HG02981 (cell line): Measurements from ENCODE around the gene DHRS4L2.
"Not testable (repeated sequence)": the region's sequence is repeated elsewhere in the genome, so short reads cannot be mapped to it uniquely, and the experiment has no call there.

Experiments used
- ATAC-seq: cut with Tn5 transposase; IDR thresholded peaks from one replicate; pipeline ENCODE4 v1.9.1; 2021; ENCODE audit warnings: mild to moderate bottlenecking, moderate library complexity; ENCODE audit not compliant: unreplicated experiment

Gene DHRS4L2

GRCh38 chr14:24013654-24014514 is 25.2 kb downstream of the DHRS4L2 start:
- peak; percentile 56 for ATAC-seq

- not testable (repeated sequence) for ATAC-seq
These were observed 27.0 kb downstream of the DHRS4L2 start for GRCh38 chr14:24015745-24016144.

GRCh38 chr14:24018978-24019377 is 30.2 kb downstream of the DHRS4L2 start:
- not testable (repeated sequence) for ATAC-seq

- peak; percentile 63 for ATAC-seq
These were observed 31.2 kb downstream of the DHRS4L2 start for GRCh38 chr14:24019944-24020343.

GRCh38 chr14:24020520-24020919 is 31.8 kb downstream of the DHRS4L2 start:
- not testable (repeated sequence) for ATAC-seq

- not testable (repeated sequence) for ATAC-seq
These were observed 36.2 kb downstream of the DHRS4L2 start for GRCh38 chr14:24024939-24025418.

GRCh38 chr14:24029687-24030086 is 41.0 kb downstream of the DHRS4L2 start:
- ATAC-seq: not testable (repeated sequence)

- not testable (repeated sequence) for ATAC-seq
These were observed 42.6 kb downstream of the DHRS4L2 start for GRCh38 chr14:24031331-24031730.

GRCh38 chr14:24032727-24033418 is 44.1 kb downstream of the DHRS4L2 start:
- no peak for ATAC-seq

GRCh38 chr14:24035769-24036168 is 47.0 kb downstream of the DHRS4L2 start:
- not testable (repeated sequence) for ATAC-seq

- ATAC-seq: peak; percentile 52
These were observed 47.6 kb downstream of the DHRS4L2 start for GRCh38 chr14:24036169-24036962.

GRCh38 chr14:24036963-24037657 is 48.4 kb downstream of the DHRS4L2 start:
- not testable (repeated sequence) for ATAC-seq

GRCh38 chr14:24037658-24038037 is 48.9 kb downstream of the DHRS4L2 start:
- no peak for ATAC-seq

GRCh38 chr14:24038686-24039085 is 50.0 kb downstream of the DHRS4L2 start:
- no peak for ATAC-seq

- ATAC-seq: no peak
These were observed 52.0 kb downstream of the DHRS4L2 start for GRCh38 chr14:24040692-24041091.

GRCh38 chr14:24042746-24043145 is 54.0 kb downstream of the DHRS4L2 start:
- no peak for ATAC-seq

GRCh38 chr14:24049002-24049401 is 60.3 kb downstream of the DHRS4L2 start:
- ATAC-seq: not testable (repeated sequence)

GRCh38 chr14:24050753-24051152 is 62.0 kb downstream of the DHRS4L2 start:
- ATAC-seq: not testable (repeated sequence)

- ATAC-seq: no peak
These were observed 62.6 kb downstream of the DHRS4L2 start for GRCh38 chr14:24051176-24051788.
